ENCODE results near the gene MRPS2. TPM values are rescaled to one million over a fixed set of nuclear protein-coding genes. Genes with fewer than 3 reads are reported as not detected.

The MRPS2 gene
- total RNA-seq, 1 donor from 2014 or later: 13.9 TPM

DNA sequence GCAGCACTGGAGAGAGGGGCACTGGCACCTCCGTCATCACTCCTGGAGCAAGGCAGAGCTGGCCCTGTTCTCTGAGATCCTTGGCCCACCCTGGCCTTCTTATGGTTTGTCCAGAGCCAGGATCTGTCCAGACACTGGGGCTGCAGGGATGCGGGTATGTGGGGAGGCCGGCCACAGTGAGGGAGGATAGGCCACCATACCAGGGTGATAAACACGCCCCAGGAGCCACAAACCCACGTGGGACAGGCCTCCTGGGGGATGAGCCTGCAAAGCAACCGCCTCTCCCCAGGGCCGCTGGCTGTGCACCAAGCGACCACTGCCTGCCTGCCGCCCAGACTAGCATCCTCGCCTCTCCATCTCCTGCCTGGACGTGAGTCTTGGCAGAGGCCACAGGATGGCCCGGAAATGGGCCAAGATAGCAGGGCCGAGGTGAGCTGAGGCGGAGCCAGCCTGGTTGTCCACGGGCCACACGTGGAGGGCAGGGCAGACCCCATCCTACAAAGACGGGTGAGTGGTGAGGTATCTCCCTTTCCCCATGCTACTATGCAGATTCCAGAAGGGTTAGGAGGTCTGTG lies 49.9 kb downstream of the MRPS2 start:
- DNase-seq (ENCODE audit: low spot score in 2 of 2) (no peak), FAIRE-seq (no peak)

DNA sequence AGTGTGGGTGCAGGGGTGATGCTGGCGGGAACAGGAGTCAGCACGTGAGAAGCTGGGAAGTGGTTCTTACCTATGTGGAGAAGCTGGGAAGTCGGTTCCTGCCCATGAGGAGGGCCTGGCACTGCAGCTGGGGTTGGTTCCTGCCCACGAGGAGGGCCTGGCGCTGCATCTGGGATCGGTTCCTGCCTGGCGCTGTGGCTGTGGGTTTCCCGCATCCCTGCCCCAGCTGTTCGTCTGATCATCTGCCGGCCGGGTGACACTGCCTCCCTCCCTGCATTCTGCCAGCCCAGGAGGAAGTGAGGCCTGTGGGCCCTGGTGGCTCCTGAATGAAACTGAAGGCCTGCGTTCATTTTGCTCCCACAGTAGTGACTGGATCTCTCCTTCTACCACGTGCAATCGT lies 50.5 kb downstream of the MRPS2 start:
- DNase-seq (ENCODE audit: low spot score in 2 of 2): no peak
- no peak for FAIRE-seq

DNA sequence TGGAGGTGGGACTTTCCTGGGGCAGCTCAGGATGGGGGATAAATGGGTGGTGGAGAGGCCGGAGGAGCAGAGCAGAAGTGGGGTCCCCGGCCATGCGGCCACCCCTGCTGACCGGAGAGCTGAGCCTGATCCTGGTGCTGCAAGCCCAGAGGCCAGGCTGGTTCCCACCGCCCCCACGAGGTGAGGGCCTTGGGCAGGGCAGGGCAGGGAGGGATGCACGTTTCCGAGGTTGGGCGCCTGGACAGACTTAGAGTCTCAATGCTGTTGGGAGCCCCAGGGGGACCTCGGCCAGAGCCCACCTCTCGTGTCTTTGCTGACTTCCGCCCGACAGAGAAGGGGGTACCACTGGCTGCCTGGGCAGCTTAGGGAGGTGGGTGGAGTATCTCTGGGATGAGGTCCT lies 51.0 kb downstream of the MRPS2 start:
- DNase-seq (ENCODE audit: low spot score in 2 of 2): no peak
- FAIRE-seq: no peak

DNA sequence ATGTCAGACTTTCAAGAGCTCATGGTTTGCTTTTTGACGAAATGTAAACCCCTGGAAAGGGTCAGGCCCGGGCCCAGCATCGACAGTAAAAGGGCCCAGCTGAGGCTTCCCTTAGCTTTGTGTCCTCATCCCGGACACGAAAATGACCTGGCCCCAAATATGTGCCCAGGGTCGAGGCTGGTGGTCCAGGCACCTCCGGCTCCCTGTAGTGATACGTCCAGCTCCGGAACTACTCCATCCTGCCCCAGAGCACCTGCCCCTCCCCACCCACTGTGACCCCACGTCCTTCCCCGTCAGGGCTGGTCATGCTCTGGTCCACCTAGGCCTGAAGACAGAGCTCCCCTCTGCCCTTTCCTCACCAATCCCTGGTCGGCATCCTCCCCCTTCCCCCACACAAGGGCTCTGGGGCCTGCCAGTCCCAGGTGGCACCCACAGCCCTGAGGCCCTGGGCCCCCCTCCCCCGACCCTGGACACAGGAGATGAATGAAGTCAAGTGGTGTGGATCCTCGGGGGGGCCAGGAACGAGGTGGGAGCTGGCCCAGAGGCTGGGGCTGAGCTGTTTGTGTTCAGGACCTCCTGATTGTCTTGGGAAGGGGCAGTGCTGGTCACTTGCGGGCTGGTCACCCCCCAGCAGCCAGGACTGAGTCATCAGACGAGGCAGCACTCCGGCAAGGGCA lies 51.7 kb downstream of the MRPS2 start:
- no peak for FAIRE-seq
- no peak for DNase-seq (ENCODE audit: low spot score in 2 of 2)

DNA sequence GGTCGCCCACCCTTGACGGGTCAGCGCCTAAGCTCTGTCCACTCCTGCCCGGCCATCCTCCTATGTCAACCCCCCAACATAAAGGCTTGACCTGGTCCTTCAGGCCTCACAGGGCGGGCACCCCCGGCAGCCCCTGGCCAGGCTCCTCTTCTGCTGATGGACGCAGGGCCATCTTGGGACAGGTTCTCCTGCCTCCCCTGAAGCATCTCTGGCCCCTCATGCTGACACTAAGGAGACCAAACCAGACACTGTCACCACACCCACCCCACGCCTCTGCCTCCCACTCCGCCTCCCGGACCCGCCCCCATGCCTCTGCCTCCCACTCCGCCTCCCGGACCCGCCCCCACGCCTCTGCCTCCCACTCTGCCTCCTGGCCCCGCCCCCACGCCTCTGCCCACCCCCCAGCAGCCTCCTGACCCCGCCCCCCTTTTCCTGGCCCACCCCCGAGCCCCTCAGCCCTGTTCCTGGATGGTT lies 52.3 kb downstream of the MRPS2 start:
- no peak for DNase-seq (ENCODE audit: low spot score in 2 of 2)
- no peak for FAIRE-seq

Other genes with a start within 250 kb of the MRPS2 start
- gene PPP1R26, start 20.9 kb upstream of the MRPS2 start, total RNA-seq: 35.5 TPM
- gene LCN1, start 20.8 kb downstream of the MRPS2 start, total RNA-seq: not detected
- not detected for gene OBP2A, start 45.4 kb downstream of the MRPS2 start, total RNA-seq
- not detected for gene PAEP, start 61.1 kb downstream of the MRPS2 start, total RNA-seq
- gene GLT6D1, start 138.9 kb downstream of the MRPS2 start, total RNA-seq: not detected
- gene LCN9, start 162.6 kb downstream of the MRPS2 start, total RNA-seq: not detected
- not detected for gene SOHLH1, start 198.8 kb downstream of the MRPS2 start, total RNA-seq
- gene KCNT1, start 201.5 kb downstream of the MRPS2 start, total RNA-seq: 3.7 TPM

All from frontal cortex (tissue), 4 donors.